B cell (primary cell): ENCODE data around the gene GULP1. TPM values are rescaled to one million over a fixed set of nuclear protein-coding genes. Genes with fewer than 3 reads are reported as not detected.

Experiments
- ATAC-seq: fragments of 200-7000 bp; cut with Tn5 transposase; one replicate; pipeline ENCODE4 v1.10.0; 2021; ENCODE audit warnings: low read depth, mild to moderate bottlenecking, moderate number of reproducible peaks, moderate library complexity
- CTCF ChIA-PET: fragments of 350-600 bp; sonication (Branson Sonifier 250); formaldehyde crosslinking; loops from one replicate; lab custom pipeline; 2021; ENCODE audit warnings: antibody characterized with exemption, inconsistent platforms; lab: Charles Lee
- POLR2A ChIA-PET: fragments of 350-600 bp; sonication (Branson Sonifier 250); formaldehyde crosslinking; loops from one replicate; lab custom pipeline; 2021; ENCODE audit warnings: antibody characterized with exemption; lab: Charles Lee
- DNase-seq: peaks from one replicate; pipeline ENCODE4 v3.0.0; 2013
- H2AFZ ChIP-seq: 2 replicates; pipeline ENCODE4 v1.6.1; 2012; ENCODE audit warnings: mild to moderate bottlenecking, low read depth, low read length; ENCODE audit not compliant: insufficient read depth, poor library complexity, severe bottlenecking
- H3K27ac ChIP-seq, 2 donors: 1 replicate in 1 of 2; 2 replicates in 1 of 2; pipeline ENCODE4 v1.5.1; 2012 to 2013; ENCODE audit warnings: low read length in 2 of 2, mild to moderate bottlenecking in 2 of 2, moderate library complexity in 1 of 2
- H3K27me3 ChIP-seq, 4 experiments: fragments of 200-600 bp in 1 of 4; sonication (generic) in 1 of 4; replicated peaks in 1 of 4; 1 replicate in 2 of 4; 2 replicates in 2 of 4; pipeline versions ENCODE4 v1.6.1 to v1.7.0; 2013 to 2016; ENCODE audit warnings: low read length in 3 of 4, mild to moderate bottlenecking in 2 of 4, mixed read lengths in 1 of 4, moderate library complexity in 1 of 4; ENCODE audit not compliant: insufficient read depth in 4 of 4, control insufficient read depth in 3 of 4; ENCODE audit errors: control extremely low read depth in 1 of 4
- H3K36me3 ChIP-seq, 2 experiments: replicated peaks in 1 of 2; 1 replicate in 1 of 2; 2 replicates in 1 of 2; pipeline versions ENCODE4 v1.6.1 to v1.7.1; 2013; ENCODE audit warnings: low read length in 1 of 2; ENCODE audit not compliant: insufficient read depth in 2 of 2, control insufficient read depth in 1 of 2; ENCODE audit errors: control extremely low read depth in 1 of 2, extremely low read depth in 1 of 2
- H3K4me1 ChIP-seq, 2 donors: fragments of 200-600 bp in 1 of 2; sonication (generic) in 1 of 2; 1 replicate in 1 of 2; 2 replicates in 1 of 2; pipeline versions ENCODE4 v1.5.1 to v1.6.1; 2013 to 2017; ENCODE audit warnings: low read length in 2 of 2; ENCODE audit not compliant: control insufficient read depth in 2 of 2, insufficient read depth in 2 of 2
- H3K4me2 ChIP-seq: replicated peaks from 2 replicates; pipeline ENCODE3; 2012; ENCODE audit warnings: mild to moderate bottlenecking, low read depth, low read length; ENCODE audit not compliant: poor library complexity, severe bottlenecking
- H3K4me3 ChIP-seq, 5 experiments: fragments of 200-600 bp in 1 of 5; sonication (generic) in 1 of 5; 1 replicate in 3 of 5; 2 replicates in 2 of 5; pipeline versions ENCODE4 v1.5.1 to v1.7.0; 2011 to 2016; ENCODE audit warnings: low read length in 4 of 5, mild to moderate bottlenecking in 4 of 5, low read depth in 2 of 5, control low read depth in 1 of 5, moderate library complexity in 1 of 5; ENCODE audit not compliant: insufficient read depth in 1 of 5; ENCODE audit errors: control extremely low read depth in 1 of 5, extremely low read depth in 1 of 5
- H3K79me2 ChIP-seq: fragments of 200-600 bp; sonication (generic); one replicate; pipeline ENCODE4 v1.6.0; 2016; ENCODE audit warnings: low read length; ENCODE audit not compliant: control insufficient read depth, insufficient read depth
- H3K9ac ChIP-seq: fragments of 200-600 bp; sonication (generic); 2 replicates; pipeline ENCODE4 v1.6.1; 2017; ENCODE audit warnings: mild to moderate bottlenecking, low read length, moderate library complexity
- H3K9me3 ChIP-seq, 3 donors: one replicate each; pipeline versions ENCODE4 v1.6.1 to v1.7.1; 2013; ENCODE audit warnings: low read length in 2 of 3; ENCODE audit not compliant: control insufficient read depth in 2 of 3, insufficient read depth in 1 of 3; ENCODE audit errors: control extremely low read depth in 1 of 3
- H4K20me1 ChIP-seq: 2 replicates; pipeline ENCODE4 v1.6.0; 2012; ENCODE audit warnings: mild to moderate bottlenecking, low read length; ENCODE audit not compliant: insufficient read depth, control insufficient read depth, poor library complexity, severe bottlenecking
- H3K27ac Mint-ChIP-seq: one replicate; pipeline ENCODE4 v1.8.0; 2021; ENCODE audit warnings: mixed read lengths
- H3K27me3 Mint-ChIP-seq: one replicate; pipeline ENCODE4 v1.8.0; 2021; ENCODE audit warnings: mixed read lengths
- H3K4me1 Mint-ChIP-seq: one replicate; pipeline ENCODE4 v1.8.0; 2021; ENCODE audit warnings: mixed read lengths
- H3K4me3 Mint-ChIP-seq: one replicate; pipeline ENCODE4 v1.8.0; 2021; ENCODE audit warnings: mixed read lengths
- H3K9me3 Mint-ChIP-seq: one replicate; pipeline ENCODE4 v1.8.0; 2022; ENCODE audit warnings: mixed read lengths; ENCODE audit not compliant: insufficient read depth
- EZH2 ChIP-seq: IDR thresholded peaks from 2 replicates; pipeline ENCODE4 v1.6.1; 2012; ENCODE audit warnings: borderline replicate concordance, low read depth, mild to moderate bottlenecking, moderate library complexity, low read length; ENCODE audit not compliant: insufficient read depth, poor library complexity, severe bottlenecking
- WGBS: methylation state at CpG from one replicate; pipeline ENCODE4 v1.1.5; 2013; ENCODE audit warnings: missing lambda C conversion rate; ENCODE audit not compliant: insufficient coverage; 5-methylcytosine and 5-hydroxymethylcytosine counted together
- intact Hi-C: fragments of 100-400 bp; cut with micrococcal nuclease; formaldehyde crosslinking; loops from one replicate; pipeline ENCODE4 v1.10.0; 2022
- polyA plus RNA-seq: library from polyadenylated mRNA; depleted of rRNA; stranded (reverse); fragments of >200 nt; gene quantifications from 2 replicates; pipeline ENCODE4 v1.2.3, GENCODE V29; 2012
- total RNA-seq, 2 donors: library from RNA; stranded (reverse); fragments of 120-200 nt in 1 of 2; gene quantifications; 1 replicate in 1 of 2; 2 replicates in 1 of 2; pipeline versions ENCODE4 v1.2.3 to v1.2.4, GENCODE V29; 2013 to 2022
- TF ChIP-seq, protein P1 (sequence below): fragments of 200-600 bp; IDR thresholded peaks from one replicate; pipeline ENCODE4 v1.8.0; 2022; ENCODE audit warnings: antibody characterized with exemption, mild to moderate bottlenecking

GULP1 gene
- total and polyA plus RNA-seq, 2 donors (not counting 1 experiment from before 2014, with no cell fraction given), result not detected

DNA sequence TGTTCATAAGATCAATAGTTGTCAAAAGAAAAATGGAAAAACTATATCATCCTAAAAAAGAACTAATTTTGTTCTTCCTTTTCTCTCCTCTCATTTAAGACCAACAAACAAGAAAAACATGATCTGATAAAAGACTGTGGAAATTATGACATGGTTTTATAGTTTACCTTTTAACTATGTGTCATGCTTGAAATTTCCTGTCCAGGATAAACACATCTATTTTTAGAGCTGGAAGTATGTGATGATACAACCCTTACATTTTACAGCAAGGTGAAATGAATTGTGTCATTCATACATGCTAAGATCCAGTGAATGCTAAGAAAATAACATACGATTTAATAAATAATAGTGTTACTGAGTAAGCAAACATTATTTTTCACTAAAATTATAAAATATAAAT, 89.9 kb downstream of the GULP1 start:
- H3K4me2 ChIP-seq, result no peak overlapping the region
- no peak overlapping the region for H3K9ac ChIP-seq
- H3K27me3 Mint-ChIP-seq, result no peaks in the 10 kb centered on the region
- H3K36me3 ChIP-seq, result no peaks in the 10 kb centered on the region
- no peak for ATAC-seq
- no peaks in the 10 kb centered on the region for H3K79me2 ChIP-seq
- peaks cover 7% of the 10 kb centered on the region for H3K9me3 Mint-ChIP-seq
- no peak overlapping the region for H3K27ac ChIP-seq
- intact Hi-C loops, result no loop called here
- no peak overlapping the region for H3K4me3 Mint-ChIP-seq
- no peak overlapping the region for H3K4me3 ChIP-seq
- H2AFZ ChIP-seq, result no peak overlapping the region
- POLR2A ChIA-PET, result no interaction called here
- CTCF ChIA-PET, result no interaction called here
- TF ChIP-seq, protein P1, sequence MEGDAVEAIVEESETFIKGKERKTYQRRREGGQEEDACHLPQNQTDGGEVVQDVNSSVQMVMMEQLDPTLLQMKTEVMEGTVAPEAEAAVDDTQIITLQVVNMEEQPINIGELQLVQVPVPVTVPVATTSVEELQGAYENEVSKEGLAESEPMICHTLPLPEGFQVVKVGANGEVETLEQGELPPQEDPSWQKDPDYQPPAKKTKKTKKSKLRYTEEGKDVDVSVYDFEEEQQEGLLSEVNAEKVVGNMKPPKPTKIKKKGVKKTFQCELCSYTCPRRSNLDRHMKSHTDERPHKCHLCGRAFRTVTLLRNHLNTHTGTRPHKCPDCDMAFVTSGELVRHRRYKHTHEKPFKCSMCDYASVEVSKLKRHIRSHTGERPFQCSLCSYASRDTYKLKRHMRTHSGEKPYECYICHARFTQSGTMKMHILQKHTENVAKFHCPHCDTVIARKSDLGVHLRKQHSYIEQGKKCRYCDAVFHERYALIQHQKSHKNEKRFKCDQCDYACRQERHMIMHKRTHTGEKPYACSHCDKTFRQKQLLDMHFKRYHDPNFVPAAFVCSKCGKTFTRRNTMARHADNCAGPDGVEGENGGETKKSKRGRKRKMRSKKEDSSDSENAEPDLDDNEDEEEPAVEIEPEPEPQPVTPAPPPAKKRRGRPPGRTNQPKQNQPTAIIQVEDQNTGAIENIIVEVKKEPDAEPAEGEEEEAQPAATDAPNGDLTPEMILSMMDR, result no peak
- TF ChIP-seq EZH2, result no peak
- no peaks in the 10 kb centered on the region for H4K20me1 ChIP-seq
- H3K4me1 ChIP-seq, result no peaks in the 10 kb centered on the region
- H3K27ac Mint-ChIP-seq, result no peak overlapping the region
- H3K9me3 ChIP-seq, result peaks cover 0 to 8% (median 0%) of the 10 kb centered on the region in 3 donors
- no peaks in the 10 kb centered on the region for H3K27me3 ChIP-seq
- no peak for DNase-seq
- no CpG with 5 or more reads among the region's 1 CpG for WGBS
- no peaks in the 10 kb centered on the region for H3K4me1 Mint-ChIP-seq

GRCh38 chr2:188382107-188382506, 90.4 kb downstream of the GULP1 start:
- no peak for ATAC-seq
- POLR2A ChIA-PET, result no interaction called here
- H3K27ac Mint-ChIP-seq, result no peak overlapping the region
- Histone ChIP-seq H3K27me3 (no peaks in the 10 kb centered on the region), H3K36me3 (no peaks in the 10 kb centered on the region), H3K9ac (no peak overlapping the region), H3K9me3 (peaks cover 0 to 8% (median 0%) of the 10 kb centered on the region in 3 donors), H3K4me1 (no peaks in the 10 kb centered on the region), H2AFZ (no peak overlapping the region), H3K27ac (no peak overlapping the region), H4K20me1 (no peaks in the 10 kb centered on the region), H3K4me3 (no peak overlapping the region), H3K4me2 (no peak overlapping the region), H3K79me2 (no peaks in the 10 kb centered on the region)
- WGBS, result no CpG with 5 or more reads among the region's 2 CpGs
- no peak overlapping the region for H3K4me3 Mint-ChIP-seq
- intact Hi-C loops, result no loop called here
- no peaks in the 10 kb centered on the region for H3K4me1 Mint-ChIP-seq
- no peak for DNase-seq
- CTCF ChIA-PET, result no interaction called here
- peaks cover 7% of the 10 kb centered on the region for H3K9me3 Mint-ChIP-seq
- no peak for TF ChIP-seq EZH2
- TF ChIP-seq, protein P1, result no peak
- H3K27me3 Mint-ChIP-seq, result no peaks in the 10 kb centered on the region
